ENCODE measurements around the gene EPX.

DNA sequence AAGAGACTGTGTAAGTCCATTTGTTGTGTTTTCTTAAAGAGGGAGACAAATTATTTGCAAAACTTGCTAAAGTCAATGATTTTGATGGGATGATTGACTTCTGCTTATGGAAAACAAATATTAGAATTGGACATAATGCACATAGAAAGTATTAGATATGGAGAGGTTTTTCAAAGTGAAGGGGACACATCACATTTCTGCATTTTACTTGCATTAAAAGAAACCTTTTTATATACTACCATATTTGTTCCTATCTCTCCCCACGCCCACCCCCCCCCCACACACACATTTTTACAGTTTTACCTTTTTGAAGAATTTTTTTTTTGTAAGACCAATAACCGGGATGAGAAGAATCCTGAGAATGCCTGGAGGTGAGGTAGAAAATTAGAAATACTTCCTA lies 34.3 kb upstream of the EPX start:
- TF ChIP-seq, protein P1, sequence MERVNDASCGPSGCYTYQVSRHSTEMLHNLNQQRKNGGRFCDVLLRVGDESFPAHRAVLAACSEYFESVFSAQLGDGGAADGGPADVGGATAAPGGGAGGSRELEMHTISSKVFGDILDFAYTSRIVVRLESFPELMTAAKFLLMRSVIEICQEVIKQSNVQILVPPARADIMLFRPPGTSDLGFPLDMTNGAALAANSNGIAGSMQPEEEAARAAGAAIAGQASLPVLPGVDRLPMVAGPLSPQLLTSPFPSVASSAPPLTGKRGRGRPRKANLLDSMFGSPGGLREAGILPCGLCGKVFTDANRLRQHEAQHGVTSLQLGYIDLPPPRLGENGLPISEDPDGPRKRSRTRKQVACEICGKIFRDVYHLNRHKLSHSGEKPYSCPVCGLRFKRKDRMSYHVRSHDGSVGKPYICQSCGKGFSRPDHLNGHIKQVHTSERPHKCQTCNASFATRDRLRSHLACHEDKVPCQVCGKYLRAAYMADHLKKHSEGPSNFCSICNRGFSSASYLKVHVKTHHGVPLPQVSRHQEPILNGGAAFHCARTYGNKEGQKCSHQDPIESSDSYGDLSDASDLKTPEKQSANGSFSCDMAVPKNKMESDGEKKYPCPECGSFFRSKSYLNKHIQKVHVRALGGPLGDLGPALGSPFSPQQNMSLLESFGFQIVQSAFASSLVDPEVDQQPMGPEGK (CRISPR knock-in tag; IDR thresholded peaks at IDR 0.05; ENCODE audit: borderline replicate concordance) = no peak
- TF ChIP-seq PPARA (CRISPR knock-in tag; IDR thresholded peaks at IDR 0.05; ENCODE audit: borderline replicate concordance) = no peak
- no peak for TF ChIP-seq ZFP3 (CRISPR knock-in tag; IDR thresholded peaks at IDR 0.05)
- TF ChIP-seq BACH2 (CRISPR knock-in tag; IDR thresholded peaks at IDR 0.05; ENCODE audit: borderline replicate concordance) = no peak
- no peak for TF ChIP-seq ARNTL (CRISPR knock-in tag; IDR thresholded peaks at IDR 0.05; ENCODE audit: borderline replicate concordance, low read depth)
- TF ChIP-seq TCF4 (CRISPR knock-in tag; IDR thresholded peaks at IDR 0.05; ENCODE audit: borderline replicate concordance) = no peak
- TF ChIP-seq, protein P2, sequence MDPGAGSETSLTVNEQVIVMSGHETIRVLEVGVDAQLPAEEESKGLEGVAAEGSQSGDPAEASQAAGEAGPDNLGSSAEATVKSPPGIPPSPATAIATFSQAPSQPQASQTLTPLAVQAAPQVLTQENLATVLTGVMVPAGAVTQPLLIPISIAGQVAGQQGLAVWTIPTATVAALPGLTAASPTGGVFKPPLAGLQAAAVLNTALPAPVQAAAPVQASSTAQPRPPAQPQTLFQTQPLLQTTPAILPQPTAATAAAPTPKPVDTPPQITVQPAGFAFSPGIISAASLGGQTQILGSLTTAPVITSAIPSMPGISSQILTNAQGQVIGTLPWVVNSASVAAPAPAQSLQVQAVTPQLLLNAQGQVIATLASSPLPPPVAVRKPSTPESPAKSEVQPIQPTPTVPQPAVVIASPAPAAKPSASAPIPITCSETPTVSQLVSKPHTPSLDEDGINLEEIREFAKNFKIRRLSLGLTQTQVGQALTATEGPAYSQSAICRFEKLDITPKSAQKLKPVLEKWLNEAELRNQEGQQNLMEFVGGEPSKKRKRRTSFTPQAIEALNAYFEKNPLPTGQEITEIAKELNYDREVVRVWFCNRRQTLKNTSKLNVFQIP (CRISPR knock-in tag; IDR thresholded peaks at IDR 0.05; ENCODE audit: borderline replicate concordance, low read depth) = no peak
- no peak for TF ChIP-seq ZNF8 (CRISPR knock-in tag; IDR thresholded peaks at IDR 0.05)
- TF ChIP-seq CSDC2 (CRISPR knock-in tag; IDR thresholded peaks at IDR 0.05) = no peak

All from SK-N-SH treated with all-trans-retinoic acid at 6 μM for 48 hours (cell line).